ENCODE data around the gene OR8D2. TPM values are rescaled to one million over a fixed set of nuclear protein-coding genes. Genes with fewer than 3 reads are reported as not detected.

OR8D2 gene
- polyA plus RNA-seq, 1 donor (not counting 4 experiments of a cell fraction or from before 2014, with no cell fraction given): not detected

DNA sequence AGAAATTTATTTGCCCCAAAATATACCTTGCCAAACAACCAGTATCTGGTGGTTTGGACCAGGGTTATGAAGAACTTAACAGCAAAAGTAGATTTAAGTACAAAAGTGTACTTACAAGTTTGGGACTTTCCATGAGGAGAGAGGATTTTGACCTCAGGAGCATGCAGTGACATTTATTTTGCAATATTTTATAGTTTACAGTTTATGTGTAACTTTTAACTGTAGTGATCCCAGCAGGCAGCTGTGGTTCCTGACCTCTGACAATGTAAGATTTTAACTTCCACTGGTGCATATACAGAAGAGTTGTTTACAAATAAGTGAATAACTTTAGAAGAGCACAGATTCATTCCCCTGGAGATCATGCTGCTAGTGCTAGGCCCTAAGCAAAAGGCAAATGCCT, 12.9 kb downstream of the OR8D2 start:
- FAIRE-seq (no peak), DNase-seq (ENCODE audit: low read depth, low spot score) (no peak)
- no peaks in the 10 kb centered on the region for H4K20me1 ChIP-seq (ENCODE audit: control insufficient read depth, extremely low read depth, insufficient read depth, low read length)
- TF ChIP-seq CTCF (optimal IDR thresholded peaks at IDR 0.05 in 1 of 3, IDR thresholded peaks at IDR 0.05 in 1 of 3, conservative IDR thresholded peaks at IDR 0.05 in 1 of 3; ENCODE audit: extremely low read depth in 1 of 3, insufficient read depth in 2 of 3, low read length in 3 of 3): no peak
- TF ChIP-seq EZH2 (IDR thresholded peaks at IDR 0.05; ENCODE audit: low read length): no peak
- no peaks in the 10 kb centered on the region for H3K27me3 ChIP-seq (ENCODE audit: control insufficient read depth, extremely low read depth, insufficient read depth, low read length)
- no peaks in the 10 kb centered on the region for H3K9me1 ChIP-seq (ENCODE audit: control insufficient read depth, extremely low read depth, insufficient read depth, low read length)
- no peak overlapping the region for H3K4me3 ChIP-seq (ENCODE audit: control insufficient read depth in 2 of 3, extremely low read depth in 1 of 3, insufficient read depth in 2 of 3, low read depth in 1 of 3, low read length in 3 of 3)
- dilution Hi-C loops (cut with MboI; ENCODE audit: extremely low pct_ligation_motif_present, low sequenced_read_pairs): no loop called here
- H3K4me2 ChIP-seq (ENCODE audit: control insufficient read depth, extremely low read depth, insufficient read depth, low read depth, low read length): no peak overlapping the region
- H3K4me1 ChIP-seq (ENCODE audit: control insufficient read depth, extremely low read depth, insufficient read depth, low read length): no peaks in the 10 kb centered on the region
- no peak overlapping the region for H2AFZ ChIP-seq (ENCODE audit: control insufficient read depth, low read length)
- H3K79me2 ChIP-seq (ENCODE audit: control insufficient read depth, insufficient read depth, low read length): no peaks in the 10 kb centered on the region
- H3K9ac ChIP-seq (ENCODE audit: control insufficient read depth, extremely low read depth, insufficient read depth, low read length): no peak overlapping the region
- no peaks in the 10 kb centered on the region for H3K9me3 ChIP-seq (ENCODE audit: control insufficient read depth, low read depth, low read length)
- H3K27ac ChIP-seq (ENCODE audit: control insufficient read depth, insufficient read depth, low read length): no peak overlapping the region
- no peaks in the 10 kb centered on the region for H3K36me3 ChIP-seq (ENCODE audit: control insufficient read depth in 2 of 2, extremely low read depth in 1 of 2, insufficient read depth in 2 of 2, low read length in 2 of 2)

GRCh38 chr11:124302347-124303125, 17.5 kb downstream of the OR8D2 start:
- Histone ChIP-seq H4K20me1 (ENCODE audit: control insufficient read depth, extremely low read depth, insufficient read depth, low read length) (no peaks in the 10 kb centered on the region), H3K4me3 (ENCODE audit: control insufficient read depth in 2 of 3, extremely low read depth in 1 of 3, insufficient read depth in 2 of 3, low read depth in 1 of 3, low read length in 3 of 3) (no peak overlapping the region), H3K9me3 (ENCODE audit: control insufficient read depth, low read depth, low read length) (no peaks in the 10 kb centered on the region), H3K9me1 (ENCODE audit: control insufficient read depth, extremely low read depth, insufficient read depth, low read length) (no peaks in the 10 kb centered on the region), H3K79me2 (ENCODE audit: control insufficient read depth, insufficient read depth, low read length) (no peaks in the 10 kb centered on the region), H3K4me2 (ENCODE audit: control insufficient read depth, extremely low read depth, insufficient read depth, low read depth, low read length) (no peak overlapping the region), H2AFZ (ENCODE audit: control insufficient read depth, low read length) (no peak overlapping the region), H3K4me1 (ENCODE audit: control insufficient read depth, extremely low read depth, insufficient read depth, low read length) (no peaks in the 10 kb centered on the region), H3K36me3 (ENCODE audit: control insufficient read depth in 2 of 2, extremely low read depth in 1 of 2, insufficient read depth in 2 of 2, low read length in 2 of 2) (no peaks in the 10 kb centered on the region), H3K27ac (ENCODE audit: control insufficient read depth, insufficient read depth, low read length) (no peak overlapping the region), H3K9ac (ENCODE audit: control insufficient read depth, extremely low read depth, insufficient read depth, low read length) (no peak overlapping the region), H3K27me3 (ENCODE audit: control insufficient read depth, extremely low read depth, insufficient read depth, low read length) (no peaks in the 10 kb centered on the region)
- no peak for DNase-seq (ENCODE audit: low read depth, low spot score)
- no peak for FAIRE-seq
- TF ChIP-seq EZH2 (IDR thresholded peaks at IDR 0.05; ENCODE audit: low read length) (no peak), CTCF (optimal IDR thresholded peaks at IDR 0.05 in 1 of 3, IDR thresholded peaks at IDR 0.05 in 1 of 3, conservative IDR thresholded peaks at IDR 0.05 in 1 of 3; ENCODE audit: extremely low read depth in 1 of 3, insufficient read depth in 2 of 3, low read length in 3 of 3) (no peak)
- dilution Hi-C loops (cut with MboI; ENCODE audit: extremely low pct_ligation_motif_present, low sequenced_read_pairs): no loop called here

All from keratinocyte (primary cell).